Immature natural killer cell (primary cell): ENCODE data around the gene ME1. TPM values are rescaled to one million over a fixed set of nuclear protein-coding genes. Genes with fewer than 3 reads are reported as not detected.

Source experiments
- DNase-seq, 3 donors: peaks; one replicate each; pipeline ENCODE4 v3.0.0; 2022; ENCODE audit warnings: mixed read lengths in 1 of 3
- H3K27ac Mint-ChIP-seq, 6 donors: one replicate each; pipeline ENCODE4 v1.8.0; 2020; ENCODE audit warnings: mixed read lengths in 6 of 6, mild to moderate bottlenecking in 5 of 6, inconsistent platforms in 4 of 6, moderate library complexity in 3 of 6
- H3K27me3 Mint-ChIP-seq, 3 donors: one replicate each; pipeline ENCODE4 v1.8.0; 2020 to 2021; ENCODE audit warnings: low read depth in 3 of 3, mild to moderate bottlenecking in 3 of 3, mixed read lengths in 3 of 3, moderate library complexity in 3 of 3, inconsistent platforms in 1 of 3
- H3K36me3 Mint-ChIP-seq, 3 donors: one replicate each; pipeline ENCODE4 v1.8.0; 2020; ENCODE audit warnings: mixed read lengths in 3 of 3, inconsistent platforms in 2 of 3, mild to moderate bottlenecking in 2 of 3
- H3K4me1 Mint-ChIP-seq, 2 donors: one replicate each; pipeline ENCODE4 v1.8.0; 2020; ENCODE audit warnings: inconsistent platforms in 2 of 2, mild to moderate bottlenecking in 2 of 2, mixed read lengths in 2 of 2, moderate library complexity in 1 of 2
- H3K4me3 Mint-ChIP-seq, 5 donors: one replicate each; pipeline ENCODE4 v1.8.0; 2020; ENCODE audit warnings: mild to moderate bottlenecking in 5 of 5, mixed read lengths in 5 of 5, inconsistent platforms in 3 of 5, moderate library complexity in 3 of 5
- H3K9me3 Mint-ChIP-seq, 6 donors: one replicate each; pipeline ENCODE4 v1.8.0; 2020; ENCODE audit warnings: mild to moderate bottlenecking in 6 of 6, mixed read lengths in 6 of 6, inconsistent platforms in 4 of 6, moderate library complexity in 3 of 6
- polyA plus RNA-seq, 3 donors: library from polyadenylated mRNA; unstranded; fragments of 300-500 nt; fragmentation: Illumina TruSeq; gene quantifications; one replicate each; pipeline ENCODE4 v1.2.3, GENCODE V29; 2021

The ME1 gene
- polyA plus RNA-seq, 3 donors from 2014 or later, result 0.38 TPM; not detected in 2

GRCh38 chr6:83176246-83176645 lies 254.6 kb downstream of the ME1 start:
- Mint-ChIP-seq H3K9me3 (no peaks in the 10 kb centered on the region), H3K4me1 (no peaks in the 10 kb centered on the region), H3K36me3 (peaks cover 15 to 56% (median 26%) of the 10 kb centered on the region in 3 donors), H3K4me3 (no peak overlapping the region), H3K27me3 (no peaks in the 10 kb centered on the region), H3K27ac (peak overlapping the region in 1 of 6 donors; percentile 69)
- no peak for DNase-seq

DNA sequence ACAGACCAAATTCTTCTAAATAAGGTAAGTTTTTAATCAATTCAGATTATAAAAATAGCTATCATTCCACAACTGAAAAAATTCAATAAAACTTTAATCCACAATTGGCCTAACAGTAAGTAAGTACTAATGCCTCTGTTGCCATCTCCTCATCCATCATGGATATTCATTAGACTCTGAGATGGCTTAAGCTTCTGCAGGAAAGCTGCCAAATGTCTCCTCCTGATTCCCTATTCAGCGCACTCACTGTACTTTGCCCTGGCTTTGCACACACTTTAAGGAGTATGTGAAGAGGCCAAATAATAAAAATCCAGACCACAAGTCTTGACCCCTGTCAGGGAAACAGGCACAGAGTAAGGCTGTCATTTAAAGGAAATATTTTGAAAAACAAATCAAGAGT lies 261.3 kb downstream of the ME1 start:
- no peak for DNase-seq
- H3K9me3 Mint-ChIP-seq, result no peaks in the 10 kb centered on the region
- H3K27me3 Mint-ChIP-seq, result no peaks in the 10 kb centered on the region
- H3K4me3 Mint-ChIP-seq, result no peak overlapping the region
- H3K36me3 Mint-ChIP-seq, result peaks cover 19 to 67% (median 28%) of the 10 kb centered on the region in 3 donors
- no peak overlapping the region for H3K27ac Mint-ChIP-seq
- H3K4me1 Mint-ChIP-seq, result no peaks in the 10 kb centered on the region

DNA sequence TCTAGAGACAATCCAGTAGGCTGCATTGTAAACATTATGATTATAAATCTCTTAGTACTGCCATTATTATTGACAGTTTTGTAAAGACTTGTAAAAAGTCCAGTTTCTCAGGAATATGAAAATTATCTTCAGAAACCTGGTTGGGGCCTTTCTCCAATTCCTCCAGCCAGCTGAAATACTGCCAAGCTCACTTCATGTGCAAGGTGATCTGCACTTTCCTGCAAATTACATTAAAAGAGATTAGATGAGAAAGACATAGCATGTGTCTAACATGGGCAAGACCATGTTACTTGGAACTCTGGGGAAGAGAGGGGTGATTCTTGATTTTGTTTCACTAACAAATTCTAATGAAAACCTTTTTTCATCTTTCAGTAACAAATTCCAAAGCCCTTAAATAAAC lies 261.7 kb downstream of the ME1 start:
- no peaks in the 10 kb centered on the region for H3K4me1 Mint-ChIP-seq
- no peak for DNase-seq
- H3K9me3 Mint-ChIP-seq, result no peaks in the 10 kb centered on the region
- no peaks in the 10 kb centered on the region for H3K27me3 Mint-ChIP-seq
- H3K36me3 Mint-ChIP-seq, result peaks cover 20 to 67% (median 32%) of the 10 kb centered on the region in 3 donors
- H3K27ac Mint-ChIP-seq, result peak overlapping the region in 1 of 6 donors; percentile 10
- H3K4me3 Mint-ChIP-seq, result no peak overlapping the region

- Mint-ChIP-seq H3K4me1 (no peaks in the 10 kb centered on the region), H3K4me3 (no peak overlapping the region), H3K9me3 (no peaks in the 10 kb centered on the region), H3K36me3 (peaks cover 25 to 69% (median 37%) of the 10 kb centered on the region in 3 donors), H3K27ac (peak overlapping the region in 1 of 6 donors; percentile 5), H3K27me3 (peaks cover 0 to under 1% (median 0%) of the 10 kb centered on the region in 3 donors)
- no peak for DNase-seq
These were observed 262.3 kb downstream of the ME1 start for GRCh38 chr6:83168556-83168955.

GRCh38 chr6:83167726-83168278 lies 263.0 kb downstream of the ME1 start:
- no peak for DNase-seq
- Mint-ChIP-seq H3K36me3 (peaks cover 20 to 64% (median 40%) of the 10 kb centered on the region in 3 donors), H3K27me3 (peaks cover 0 to 1% (median 0%) of the 10 kb centered on the region in 3 donors), H3K4me1 (no peaks in the 10 kb centered on the region), H3K27ac (peak overlapping the region in 2 of 6 donors; percentile 23 to 28), H3K9me3 (no peaks in the 10 kb centered on the region), H3K4me3 (no peak overlapping the region)

Other genes starting within 250 kb of the ME1 start
- 1 to 10 TPM; 1.7 to 8.3 (median 7.8) TPM for gene PGM3, start 237.8 kb downstream of the ME1 start, polyA plus RNA-seq
- gene RWDD2A, start 237.7 kb downstream of the ME1 start, polyA plus RNA-seq, result 1 to 10 TPM in 1 of 3 donors, under 1 TPM in 2; 0.82 to 3.3 (median 0.83) TPM
- under 1 TPM in 2 of 3 donors, not detected in 1; 0.16 to 0.30 TPM for gene PRSS35, start 81.5 kb upstream of the ME1 start, polyA plus RNA-seq